Left ventricle myocardium inferior (tissue), 1 donor: ENCODE data around the gene KLHL13. TPM values are rescaled to one million over a fixed set of nuclear protein-coding genes. Genes with fewer than 3 reads are reported as not detected.

Experiments used
- DNase-seq: peaks from one replicate; pipeline ENCODE4 v3.0.0-alpha.2; 2020
- H3K27ac ChIP-seq: fragments of 200-600 bp; replicated peaks from 2 replicates; pipeline ENCODE4 v1.8.0; 2021
- H3K27me3 ChIP-seq: fragments of 200-600 bp; 2 replicates; pipeline ENCODE4 v1.8.0; 2021; ENCODE audit warnings: low read depth
- H3K36me3 ChIP-seq: fragments of 200-600 bp; 2 replicates; pipeline ENCODE4 v1.8.0; 2021
- H3K4me1 ChIP-seq: fragments of 200-600 bp; 2 replicates; pipeline ENCODE4 v1.8.0; 2021
- H3K4me3 ChIP-seq: fragments of 200-600 bp; 2 replicates; pipeline ENCODE4 v1.8.0; 2021; ENCODE audit warnings: mild to moderate bottlenecking, moderate library complexity
- H3K9me3 ChIP-seq: fragments of 200-600 bp; replicated peaks from 2 replicates; pipeline ENCODE4 v1.8.0; 2021
- CTCF ChIP-seq: fragments of 200-600 bp; IDR thresholded peaks from 2 replicates; pipeline ENCODE4 v1.8.0; 2021; ENCODE audit warnings: antibody characterized with exemption, mild to moderate bottlenecking, borderline replicate concordance
- intact Hi-C: fragments of 100-400 bp; cut with micrococcal nuclease; formaldehyde crosslinking; loops from one replicate; pipeline ENCODE4 v1.11.0; 2022
- total RNA-seq: library from RNA; stranded (reverse); fragmentation: NEBNext Ultra II Directional; extraction: Animal tissue kit (Norgen Biotek cat#: 25700); gene quantifications from one replicate; pipeline ENCODE4 v1.2.1, GENCODE V29; 2021
- donor health status: DM: no; HTN: yes; CAD: no; lungs with severe emphysema.

Gene KLHL13
- total RNA-seq, 1 donor from 2014 or later = 11.4 TPM

- Histone ChIP-seq H3K9me3 (no peaks in the 10 kb centered on the region), H3K36me3 (no peaks in the 10 kb centered on the region), H3K27me3 (no peaks in the 10 kb centered on the region), H3K4me1 (no peaks in the 10 kb centered on the region), H3K4me3 (no peak overlapping the region), H3K27ac (no peak overlapping the region)
- intact Hi-C loops = no loop called here
- no peak for TF ChIP-seq CTCF
- no peak for DNase-seq
These were observed 206.4 kb downstream of the KLHL13 start for GRCh38 chrX:117910216-117910615.

GRCh38 chrX:117898226-117898625 lies 218.4 kb downstream of the KLHL13 start:
- no peak for DNase-seq
- Histone ChIP-seq H3K4me3 (no peak overlapping the region), H3K27me3 (no peaks in the 10 kb centered on the region), H3K9me3 (no peaks in the 10 kb centered on the region), H3K27ac (no peak overlapping the region), H3K36me3 (no peaks in the 10 kb centered on the region), H3K4me1 (no peaks in the 10 kb centered on the region)
- intact Hi-C loops = no loop called here
- TF ChIP-seq CTCF = no peak

GRCh38 chrX:117895418-117895817 lies 221.2 kb downstream of the KLHL13 start:
- intact Hi-C loops = no loop called here
- Histone ChIP-seq H3K27ac (no peak overlapping the region), H3K4me3 (no peak overlapping the region), H3K36me3 (no peaks in the 10 kb centered on the region), H3K9me3 (no peaks in the 10 kb centered on the region), H3K27me3 (no peaks in the 10 kb centered on the region), H3K4me1 (no peaks in the 10 kb centered on the region)
- TF ChIP-seq CTCF = no peak
- DNase-seq = no peak

GRCh38 chrX:117892469-117892868 lies 224.1 kb downstream of the KLHL13 start:
- TF ChIP-seq CTCF = no peak
- H3K27me3 ChIP-seq = no peaks in the 10 kb centered on the region
- no peaks in the 10 kb centered on the region for H3K4me1 ChIP-seq
- H3K4me3 ChIP-seq = no peak overlapping the region
- DNase-seq = no peak
- H3K9me3 ChIP-seq = no peaks in the 10 kb centered on the region
- intact Hi-C loops = no loop called here
- no peak overlapping the region for H3K27ac ChIP-seq
- no peaks in the 10 kb centered on the region for H3K36me3 ChIP-seq

DNA sequence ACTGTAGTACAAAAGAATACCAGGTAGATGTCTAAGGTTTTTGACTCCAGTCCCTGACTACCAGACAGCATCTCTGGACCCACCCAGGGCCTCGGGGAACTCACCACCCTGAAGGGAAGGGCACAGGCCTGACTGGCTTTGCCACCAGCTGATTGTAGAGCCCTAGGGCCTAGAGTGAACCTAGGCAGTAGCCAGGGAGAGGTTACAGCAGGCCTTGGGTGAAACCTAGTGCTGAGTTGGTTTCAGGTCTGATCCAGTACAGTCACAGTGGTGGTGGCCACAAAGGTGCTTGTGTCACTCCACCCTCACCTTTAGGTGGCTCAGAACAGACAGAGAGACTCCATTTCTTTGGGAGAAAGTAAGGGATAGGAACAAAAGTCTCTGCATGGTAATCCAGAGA lies 244.8 kb downstream of the KLHL13 start:
- Histone ChIP-seq H3K4me3 (no peak overlapping the region), H3K27me3 (no peaks in the 10 kb centered on the region), H3K4me1 (no peaks in the 10 kb centered on the region), H3K9me3 (peaks cover 7% of the 10 kb centered on the region), H3K27ac (no peak overlapping the region), H3K36me3 (no peaks in the 10 kb centered on the region)
- TF ChIP-seq CTCF = no peak
- intact Hi-C loops = no loop called here
- DNase-seq = no peak

DNA sequence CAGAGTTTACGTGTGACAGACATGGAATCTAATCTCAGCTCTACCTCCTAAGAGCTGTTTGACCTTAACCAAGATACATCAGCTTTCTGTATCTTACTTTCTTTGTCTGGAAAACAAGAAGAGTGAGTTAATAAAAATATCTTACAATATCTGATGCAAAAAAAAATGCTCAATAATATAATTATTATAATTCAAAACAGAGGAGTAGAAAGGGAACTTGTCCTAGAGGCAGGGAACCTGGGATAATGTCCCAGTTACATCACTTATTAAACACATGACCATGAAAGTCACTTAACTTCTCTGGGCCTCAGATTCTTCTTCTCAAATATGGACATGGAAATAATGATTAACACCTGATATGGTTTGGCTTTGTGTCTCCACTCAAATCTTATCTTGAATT lies 256.1 kb downstream of the KLHL13 start:
- no peak for DNase-seq

More for the DNA sequence above, 256.1 kb downstream of the KLHL13 start:
- no peak overlapping the region for H3K4me3 ChIP-seq
- no peaks in the 10 kb centered on the region for H3K27me3 ChIP-seq
- H3K4me1 ChIP-seq = no peaks in the 10 kb centered on the region
- H3K36me3 ChIP-seq = no peaks in the 10 kb centered on the region
- TF ChIP-seq CTCF = no peak
- intact Hi-C loops = no loop called here
- H3K27ac ChIP-seq = no peak overlapping the region
- H3K9me3 ChIP-seq = no peaks in the 10 kb centered on the region
